Activated CD4-positive, alpha-beta T cell treated with anti-CD3 and anti-CD28 coated beads, Interleukin-2, Interleukin-6, amounts not matched to agents 100 ng/mL and 50 ng/mL, durations not matched to agents 16 hours and 8 hours (primary cell): Measurements from ENCODE around the gene FOXC2.
A peak's percentile ranks its signal among the peaks of the same experiment; 100 is the strongest.

Source experiments
- DNase-seq: peaks from one replicate; pipeline ENCODE4 v3.0.0-alpha.2; 2020

The FOXC2 gene

DNA sequence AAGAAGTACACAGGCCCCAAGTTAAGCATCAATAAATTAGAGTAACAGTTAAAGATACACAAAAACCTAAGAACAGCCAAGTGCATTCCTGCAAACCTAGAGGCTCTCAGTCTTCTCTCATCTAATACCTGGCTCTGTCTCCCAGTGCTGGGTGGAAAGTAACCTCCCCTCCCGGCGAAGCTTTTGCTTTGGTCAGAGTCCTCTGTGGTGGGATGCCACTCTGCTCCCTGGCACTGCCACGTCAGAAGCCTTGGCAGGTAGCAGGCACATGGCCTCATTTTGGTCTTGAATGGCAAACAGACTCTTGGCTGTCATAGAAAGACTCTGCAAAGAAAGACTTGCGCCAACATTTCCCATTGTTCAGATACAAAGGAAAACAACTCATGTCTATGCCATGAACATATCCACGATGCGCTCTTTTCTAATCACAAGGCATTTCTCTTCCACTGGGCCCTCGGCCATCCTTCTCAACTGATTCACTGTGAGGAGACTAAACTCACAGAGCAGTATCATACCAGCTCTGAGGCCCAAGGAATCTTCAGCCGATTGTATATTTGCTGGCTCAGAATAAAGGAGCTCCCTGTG, 32.8 kb upstream of the FOXC2 start:
- no peak for DNase-seq

DNA sequence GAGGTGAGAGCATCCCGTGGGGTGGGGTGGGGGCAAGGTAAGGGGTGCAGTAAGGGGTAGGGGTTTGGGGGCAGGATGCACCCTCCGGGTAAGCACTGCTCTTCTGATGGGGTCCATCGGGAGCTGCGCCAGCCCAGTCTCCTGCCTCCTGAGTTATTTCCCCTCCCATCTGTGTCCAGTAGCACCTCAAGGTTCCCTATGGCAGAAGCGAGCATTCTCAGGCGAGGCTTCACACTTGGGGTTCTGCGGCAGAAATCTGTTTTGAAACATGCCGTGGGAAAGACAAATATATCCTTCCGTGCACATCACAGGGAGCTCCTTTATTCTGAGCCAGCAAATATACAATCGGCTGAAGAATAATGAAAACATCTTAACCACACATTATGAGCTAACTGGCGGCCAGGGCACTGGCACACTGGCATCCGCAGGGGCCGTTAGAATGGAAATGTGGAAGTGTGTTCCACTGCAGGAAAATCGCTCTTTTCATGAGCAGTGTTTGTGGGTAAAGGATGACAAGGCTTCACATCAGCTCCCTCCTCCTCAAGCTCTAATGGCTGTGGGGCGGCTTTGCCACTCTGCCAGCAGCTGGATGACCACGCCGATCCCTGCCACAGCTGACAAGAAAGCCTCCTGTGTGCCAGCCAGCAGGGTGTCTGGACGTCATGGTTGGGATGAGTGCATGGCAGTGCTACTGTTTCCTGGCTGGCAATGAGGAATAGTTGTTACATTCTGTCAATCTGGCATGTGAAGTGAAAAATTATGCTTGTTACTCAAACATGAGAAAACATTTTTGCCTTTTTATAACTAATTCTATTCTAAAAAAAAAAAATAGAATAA, 31.6 kb upstream of the FOXC2 start:
- DNase-seq = no peak

DNA sequence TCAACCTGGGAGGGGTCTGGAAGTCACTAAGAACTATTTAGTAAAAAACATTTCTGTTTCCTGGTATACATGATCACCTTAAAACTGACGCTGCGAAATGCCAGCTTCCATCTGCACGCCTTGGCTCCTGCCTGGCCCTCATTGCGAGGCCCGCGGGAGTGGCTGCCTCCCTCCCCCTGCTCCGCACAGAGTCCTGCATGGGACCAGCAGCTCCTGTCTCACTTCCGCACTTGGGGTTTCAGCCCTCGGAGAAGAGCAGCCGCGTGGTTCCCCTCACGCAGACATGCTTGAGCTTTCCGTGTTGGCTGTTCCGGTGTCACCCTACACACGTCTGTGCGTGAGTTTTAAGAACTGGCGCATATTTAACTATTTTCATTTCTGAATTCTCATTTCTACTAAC, 30.0 kb upstream of the FOXC2 start:
- DNase-seq = no peak

DNA sequence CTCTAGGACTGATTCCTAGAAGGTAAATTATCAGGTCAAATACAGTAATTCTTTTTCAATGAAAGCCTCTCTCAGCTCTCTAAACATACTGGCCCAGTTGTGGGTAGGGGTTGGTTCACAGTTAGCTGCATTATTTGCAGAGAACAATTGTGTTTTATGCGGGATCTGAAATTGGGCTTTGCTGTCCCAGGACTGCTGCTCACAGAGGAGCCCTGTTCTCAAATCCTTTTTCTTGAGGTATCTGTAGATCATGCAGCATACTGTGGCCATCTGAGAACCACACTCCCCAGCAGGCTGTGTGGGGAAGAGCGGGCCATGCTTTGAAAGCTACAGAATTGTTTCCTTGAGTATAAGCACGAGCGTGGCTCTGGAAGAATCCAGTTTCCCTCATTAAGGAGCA, 29.1 kb upstream of the FOXC2 start:
- no peak for DNase-seq

DNA sequence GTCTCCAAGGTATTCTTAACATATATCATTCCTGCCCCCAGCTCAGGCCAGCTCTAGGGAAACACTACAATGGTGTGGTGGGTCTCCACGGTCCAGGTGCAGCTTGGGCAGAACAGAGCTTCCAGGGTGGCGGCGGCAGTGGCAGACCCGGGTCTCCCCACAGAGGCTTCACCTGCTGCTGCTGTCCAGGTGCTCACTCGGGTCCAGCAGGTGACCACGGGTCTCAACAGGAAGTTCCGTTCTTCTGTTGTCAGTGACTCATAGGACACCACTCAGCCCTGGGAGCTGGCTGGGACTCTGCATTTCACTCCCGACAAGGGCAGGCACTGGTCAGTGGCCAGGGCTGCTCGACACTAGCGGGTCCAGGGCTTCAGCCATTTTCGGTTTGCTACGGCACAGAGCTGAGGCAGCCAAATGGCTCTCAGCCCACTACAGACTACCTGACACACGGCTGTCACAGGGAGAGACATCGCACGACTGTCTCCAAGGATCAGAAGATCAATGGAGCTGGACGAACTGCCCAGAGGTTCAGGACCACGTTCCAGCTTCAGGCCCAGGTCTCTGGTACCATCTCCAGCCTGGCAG, 28.3 kb upstream of the FOXC2 start:
- no peak for DNase-seq

DNA sequence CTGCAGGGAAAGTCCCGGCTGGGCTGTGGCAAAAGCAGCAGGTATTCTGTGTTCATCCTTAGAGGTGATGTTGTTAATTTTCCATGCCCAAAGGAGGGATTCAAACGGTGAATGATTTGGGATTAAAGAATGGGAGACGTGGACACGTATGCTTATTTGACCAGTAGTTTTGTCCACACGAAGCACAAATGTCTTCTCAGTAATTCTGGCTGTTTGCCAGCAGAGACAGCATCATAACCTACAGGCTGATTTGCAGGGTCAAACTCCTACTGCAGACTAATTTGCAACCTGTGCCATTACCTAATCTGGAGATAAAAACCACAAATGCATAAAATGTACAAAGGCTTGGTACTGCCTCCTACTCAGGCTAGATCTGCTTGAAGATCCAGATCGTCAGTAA, 25.7 kb upstream of the FOXC2 start:
- DNase-seq = no peak

DNA sequence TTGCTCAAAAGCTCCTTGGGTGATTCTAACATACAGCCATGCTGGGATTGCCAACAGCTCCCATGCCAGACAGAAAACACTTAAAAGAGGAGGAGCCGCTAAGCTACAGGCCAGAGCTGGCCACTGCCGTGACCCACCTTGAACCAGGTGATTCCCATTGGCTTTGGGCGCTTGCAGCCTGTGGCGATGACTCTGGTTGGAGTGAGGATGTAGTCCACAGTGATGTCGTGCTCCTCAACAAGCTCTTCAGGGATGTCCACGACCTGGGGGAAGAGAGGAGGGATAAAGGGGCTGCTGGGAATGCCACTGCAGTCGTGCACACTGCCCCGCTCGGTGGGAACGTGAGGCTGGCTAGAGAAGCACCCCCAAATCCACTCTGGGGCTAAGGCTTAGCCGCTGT, 25.1 kb upstream of the FOXC2 start:
- no peak for DNase-seq

DNA sequence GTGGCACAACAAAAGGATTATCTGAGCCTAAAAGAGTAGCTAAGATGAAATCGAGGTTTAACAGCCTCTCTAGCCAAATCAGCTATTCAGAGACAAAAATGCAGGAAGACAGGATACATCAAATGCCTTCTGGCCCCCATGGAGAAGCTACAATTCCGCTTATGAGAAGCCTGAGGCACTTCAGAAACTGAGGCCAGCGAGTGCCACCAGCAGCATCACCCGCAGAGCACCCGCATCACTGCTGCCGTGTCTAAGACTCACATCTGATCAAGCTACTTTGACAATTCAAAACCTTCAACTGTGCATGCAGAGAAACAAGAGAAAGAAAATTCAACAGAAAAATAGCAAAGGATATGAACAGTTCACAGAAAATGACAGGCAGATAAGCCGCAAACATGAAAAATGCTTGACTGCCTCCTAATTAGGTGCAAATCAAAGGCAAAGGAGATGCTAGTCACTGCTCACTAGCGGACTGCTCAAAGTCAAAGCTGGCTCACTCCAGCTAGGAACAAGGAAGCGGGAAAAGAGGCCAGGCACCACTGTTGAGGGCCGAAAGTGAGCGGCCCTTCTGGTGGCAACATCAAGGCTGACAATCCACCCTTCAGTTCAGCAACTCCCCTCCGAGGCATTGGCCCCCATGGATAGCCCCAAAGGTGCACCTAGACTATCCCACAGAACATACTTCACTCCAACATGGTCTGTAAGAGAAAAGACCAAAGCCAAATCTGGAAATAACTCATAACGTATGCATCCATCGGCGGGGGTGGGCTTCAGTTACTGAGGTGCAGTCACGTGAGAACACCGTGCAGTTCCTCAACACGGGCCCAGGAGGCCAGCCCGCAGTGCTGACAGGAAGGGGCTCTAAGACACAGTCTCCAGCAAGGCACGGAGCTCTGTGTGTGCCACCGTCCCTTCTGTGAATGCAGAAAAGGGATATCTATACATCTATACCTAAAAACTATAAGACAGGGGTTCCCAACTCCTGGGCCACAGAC, 23.6 kb upstream of the FOXC2 start:
- no peak for DNase-seq

DNA sequence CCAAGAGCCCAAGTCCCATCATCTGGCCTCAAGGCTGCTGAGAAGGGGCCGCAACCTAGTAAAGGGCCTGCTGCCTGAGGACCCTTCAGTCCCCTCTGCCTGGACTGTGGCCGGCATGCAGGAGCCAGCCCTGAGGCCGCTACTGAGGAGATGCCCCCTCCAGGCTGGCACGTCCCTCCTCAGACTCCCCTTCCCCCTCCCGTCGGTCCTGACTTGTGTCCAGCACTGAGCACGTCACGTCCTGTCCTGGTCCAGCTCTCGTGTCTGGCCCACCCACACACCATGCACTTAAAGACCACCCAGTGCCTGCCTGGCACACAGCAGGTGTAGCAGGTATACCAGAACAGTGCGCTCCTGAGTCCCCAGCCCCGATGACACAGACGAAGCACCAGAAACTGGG, 21.1 kb upstream of the FOXC2 start:
- no peak for DNase-seq

DNA sequence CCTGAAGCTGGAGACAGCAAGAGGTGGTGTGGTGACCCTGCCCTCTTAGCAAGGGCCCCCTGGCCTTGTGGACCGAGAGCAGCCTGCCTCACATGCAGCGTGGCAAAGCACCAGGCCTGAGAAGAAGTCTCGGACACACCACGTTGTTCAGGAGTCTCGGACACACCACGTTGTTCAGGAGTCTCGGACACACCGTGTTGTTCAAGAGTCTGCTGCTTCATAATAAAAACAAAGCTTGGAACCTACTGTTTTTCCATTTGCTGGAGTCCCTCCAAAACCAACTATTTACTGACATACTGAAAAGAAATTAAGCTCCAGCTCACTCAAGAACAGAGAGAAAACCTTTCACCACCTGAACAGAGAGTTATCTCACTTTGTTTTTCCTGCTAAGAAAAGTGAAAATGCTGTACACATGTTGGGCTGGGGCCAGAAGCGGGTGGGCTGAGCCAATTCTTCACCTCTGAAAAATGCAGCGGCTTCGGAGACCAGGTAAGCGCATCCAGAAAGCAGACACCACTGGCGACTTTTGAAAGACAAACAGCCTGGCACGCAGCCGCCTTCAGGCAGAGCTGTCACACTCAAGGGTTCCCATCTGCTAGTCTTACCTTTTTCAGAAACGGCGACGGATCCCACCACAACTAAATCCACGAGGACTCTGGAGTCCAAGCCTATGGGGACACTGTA, 20.5 kb upstream of the FOXC2 start:
- no peak for DNase-seq

DNA sequence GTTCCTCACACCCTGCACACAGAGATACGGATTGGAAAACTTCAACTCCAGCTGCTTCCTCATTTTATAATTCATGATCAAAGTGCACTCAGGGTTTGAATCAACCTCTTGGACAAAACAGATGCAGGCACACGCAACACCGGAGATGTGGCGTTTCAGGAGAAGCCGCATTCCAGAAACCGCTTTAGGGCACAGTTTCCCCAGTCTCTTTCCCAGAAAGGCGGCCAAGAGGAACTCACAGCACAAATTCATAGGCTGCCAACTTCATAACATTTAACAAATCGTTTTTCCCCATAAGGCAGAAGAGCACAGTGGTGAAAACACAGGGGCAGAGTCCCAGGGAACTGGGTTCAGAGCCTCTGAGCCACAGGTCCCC, 20.0 kb upstream of the FOXC2 start:
- DNase-seq = no peak

DNA sequence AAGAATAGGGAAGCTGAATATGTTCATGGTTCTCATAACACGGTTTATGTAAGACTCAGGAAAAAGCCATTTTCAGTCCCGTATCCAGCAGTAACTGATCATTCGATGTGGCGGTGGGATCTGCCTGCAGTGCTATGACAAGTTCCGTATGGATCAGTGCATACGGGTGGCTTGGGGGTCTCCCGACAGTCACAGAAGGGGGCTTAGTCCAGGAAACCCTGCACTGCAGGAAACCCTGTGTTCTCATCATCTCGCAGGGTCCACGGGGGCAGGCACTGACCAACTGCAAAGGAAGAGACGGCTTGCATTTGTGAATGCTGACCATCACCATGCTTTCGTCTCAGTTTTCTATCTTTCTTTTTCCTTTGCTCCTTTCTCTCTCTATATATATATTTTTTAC, 19.3 kb upstream of the FOXC2 start:
- no peak for DNase-seq

DNA sequence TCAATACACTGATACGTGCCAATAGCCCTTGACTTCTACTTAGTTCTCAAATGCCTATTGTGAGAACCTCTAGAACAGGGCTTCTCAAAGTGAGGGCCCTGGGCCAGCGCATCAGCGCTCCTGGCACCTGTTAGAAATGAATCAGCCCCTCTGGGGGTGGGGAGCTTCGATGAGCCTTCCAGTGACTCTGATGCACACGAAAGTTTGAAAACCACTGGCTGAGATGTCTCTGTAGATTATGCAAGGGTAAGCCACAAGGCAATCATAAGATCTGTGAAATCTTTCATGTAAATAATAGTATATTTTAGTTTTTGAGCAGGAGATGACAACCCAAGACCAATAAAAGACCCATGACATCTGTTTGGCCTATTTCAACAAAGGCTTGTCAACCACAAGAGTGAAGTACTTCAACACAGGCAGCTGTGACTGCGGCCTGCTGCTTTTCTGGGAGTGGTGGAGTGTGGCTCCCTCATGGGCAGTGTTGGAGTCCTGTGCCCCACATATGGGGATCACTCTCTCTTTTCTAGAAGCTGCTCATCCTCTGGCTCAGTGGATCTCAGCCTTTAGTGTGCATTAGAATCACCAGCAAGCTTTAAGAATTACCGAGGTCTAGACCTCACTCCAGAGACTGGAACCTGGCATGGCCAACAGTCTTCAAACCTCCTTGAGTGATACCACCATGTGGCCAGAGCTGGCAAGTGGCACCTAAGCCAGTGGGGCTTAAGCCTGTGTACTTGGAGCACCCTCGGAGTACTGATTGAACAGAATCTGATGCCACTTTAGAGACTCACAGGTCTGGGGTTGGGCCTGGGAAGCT, 17.3 kb upstream of the FOXC2 start:
- DNase-seq = peak; percentile 64

DNA sequence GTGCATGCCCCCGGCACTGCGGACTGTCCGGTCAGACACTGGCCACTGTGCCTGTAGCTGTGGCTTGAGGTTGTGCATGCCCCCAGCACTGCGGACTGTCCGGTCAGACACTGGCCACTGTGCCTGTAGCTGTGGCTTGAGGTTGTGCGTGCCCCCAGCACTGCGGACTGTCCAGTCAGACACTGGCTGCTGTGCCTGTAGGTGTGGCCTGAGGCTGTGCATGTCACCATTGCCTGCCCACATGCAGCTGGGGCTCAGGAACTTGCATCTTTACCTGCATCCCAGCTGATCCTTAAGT, 16.8 kb upstream of the FOXC2 start:
- DNase-seq = no peak

DNA sequence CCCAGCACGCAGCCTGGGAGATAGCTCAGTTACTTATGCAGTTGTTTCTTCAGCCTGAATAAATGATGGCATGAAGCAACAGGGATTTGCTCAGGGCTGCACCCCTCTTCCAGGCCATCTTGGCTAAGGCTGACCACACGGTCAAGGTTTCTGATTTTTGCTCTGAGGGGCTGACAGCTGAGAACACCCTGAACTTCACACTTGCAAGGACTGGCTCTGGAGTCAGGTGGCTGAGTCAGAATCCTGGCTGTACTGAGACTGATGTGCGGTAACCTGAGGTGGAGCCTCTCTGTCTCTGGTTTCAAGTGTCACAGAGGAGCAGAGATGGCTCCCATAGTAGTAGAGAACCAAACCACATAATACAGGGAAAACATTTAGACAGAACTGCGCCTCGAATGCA, 16.3 kb upstream of the FOXC2 start:
- DNase-seq = no peak

DNA sequence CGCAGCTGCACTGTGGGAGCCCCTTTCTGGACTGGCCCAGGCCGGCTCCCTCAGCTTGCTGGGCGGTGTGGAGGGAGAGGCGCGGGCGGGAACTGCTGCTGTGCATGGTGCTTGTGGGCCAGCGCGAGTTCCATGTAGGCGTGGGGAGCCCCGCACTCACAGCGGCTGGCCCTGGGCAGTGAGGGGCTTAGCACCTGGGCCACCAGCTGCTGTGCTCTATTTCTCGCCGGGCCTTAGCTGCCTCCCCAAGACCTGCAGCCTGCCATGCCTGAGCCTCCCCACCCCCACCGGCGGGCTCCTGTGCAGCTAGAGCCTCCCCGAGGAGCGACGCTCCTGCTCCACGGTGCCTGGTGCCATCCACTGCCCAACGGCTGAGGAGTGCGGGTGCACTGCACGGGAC, 13.3 kb upstream of the FOXC2 start:
- no peak for DNase-seq

DNA sequence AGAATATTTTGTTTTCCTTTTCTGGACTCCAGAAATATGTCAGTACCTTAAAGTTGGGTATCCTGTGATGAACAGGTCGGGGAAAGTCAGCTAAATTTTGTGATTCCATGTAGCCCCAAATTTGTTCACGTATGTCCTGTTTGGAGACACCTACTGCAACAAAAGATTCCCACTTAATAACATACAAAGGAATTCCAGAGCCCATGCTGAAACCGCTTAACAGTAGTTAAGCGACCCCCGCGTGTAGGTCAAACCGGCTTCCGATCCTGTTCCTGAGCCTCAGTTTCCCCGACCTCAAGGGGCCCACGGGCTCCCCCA, 12.1 kb upstream of the FOXC2 start:
- DNase-seq = no peak

DNA sequence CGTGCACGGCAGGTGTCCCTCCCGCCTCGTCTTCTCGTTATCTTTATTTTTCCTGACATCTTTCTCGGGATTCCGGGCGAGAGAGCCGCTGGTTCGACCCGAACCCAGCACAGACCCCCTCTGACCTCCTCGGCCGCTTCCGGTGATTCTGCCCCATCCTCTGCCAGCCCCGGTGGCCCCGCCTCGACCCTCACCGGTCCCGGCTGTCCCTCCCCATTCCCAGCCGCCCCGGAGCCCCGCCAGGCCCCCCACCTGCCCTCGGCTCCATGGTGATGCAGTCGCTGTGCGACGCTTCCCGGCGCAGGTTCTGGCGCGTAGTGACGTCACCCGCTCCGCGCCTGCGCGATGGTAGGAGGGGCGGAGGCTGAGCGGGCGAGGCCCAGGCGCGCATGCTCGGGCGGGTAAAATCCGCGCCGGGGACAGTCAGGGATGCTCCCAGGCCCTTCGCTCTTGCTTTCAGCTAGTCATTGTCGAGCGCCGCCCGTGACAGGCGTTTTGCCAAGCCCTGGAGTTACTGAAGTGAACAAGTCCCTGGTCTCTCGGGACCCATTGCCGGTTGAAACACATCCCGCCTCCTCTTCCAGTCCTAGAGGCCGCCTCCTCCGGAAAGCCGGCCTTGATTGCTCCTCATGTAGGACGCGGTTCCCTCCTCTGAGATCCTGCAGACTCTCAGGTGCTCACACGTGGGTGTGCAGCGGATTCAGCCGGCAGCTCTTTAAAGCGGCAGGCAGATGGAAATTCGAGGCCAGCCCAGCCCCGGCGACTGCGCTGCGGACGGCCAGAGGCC, 11.5 kb upstream of the FOXC2 start, which contains the start of gene MTHFSD:
Gene MTHFSD (minus strand): TSS at position 319 of the 787 bp plus-strand sequence. CDS start 51 bp downstream, at position 268.
- DNase-seq = peak; percentile 97

DNA sequence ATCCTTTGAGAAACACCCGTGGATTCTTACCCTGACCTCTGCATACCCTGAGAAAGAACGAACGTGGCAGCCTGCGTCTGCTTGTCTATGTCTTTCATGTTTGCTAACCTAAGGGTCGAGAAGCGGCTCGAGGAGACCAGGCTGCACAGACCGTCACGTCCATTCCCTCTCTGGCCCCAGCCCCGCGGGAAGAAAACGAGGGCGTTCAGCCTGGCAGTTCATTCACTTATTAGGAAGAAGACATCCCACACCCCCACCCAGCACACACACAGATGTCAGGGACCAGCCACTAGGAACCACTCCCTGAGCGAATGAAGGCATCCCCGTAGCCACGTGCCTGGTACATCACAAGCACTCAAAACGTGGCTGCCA, 10.9 kb upstream of the FOXC2 start:
- DNase-seq = no peak

DNA sequence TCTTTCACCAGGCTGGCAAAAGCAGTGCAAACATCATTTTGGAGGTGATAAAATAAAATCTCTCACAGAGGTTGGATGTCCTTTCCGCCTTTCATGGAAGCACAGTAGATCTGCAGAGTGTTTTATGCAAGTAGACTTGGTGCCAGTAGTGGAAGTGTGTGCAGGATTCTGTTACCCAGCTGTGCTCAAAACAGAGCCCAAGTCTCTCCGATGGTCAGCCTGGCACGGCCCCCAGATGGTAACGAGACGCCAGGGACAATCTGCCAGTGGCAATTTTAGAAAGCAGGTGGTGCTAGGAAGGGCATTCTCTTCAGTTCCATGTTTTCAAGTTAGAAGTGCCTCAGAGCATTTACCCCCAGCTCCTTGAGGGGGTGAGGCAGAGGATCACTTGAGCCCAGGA, 10.1 kb upstream of the FOXC2 start:
- DNase-seq = no peak

DNA sequence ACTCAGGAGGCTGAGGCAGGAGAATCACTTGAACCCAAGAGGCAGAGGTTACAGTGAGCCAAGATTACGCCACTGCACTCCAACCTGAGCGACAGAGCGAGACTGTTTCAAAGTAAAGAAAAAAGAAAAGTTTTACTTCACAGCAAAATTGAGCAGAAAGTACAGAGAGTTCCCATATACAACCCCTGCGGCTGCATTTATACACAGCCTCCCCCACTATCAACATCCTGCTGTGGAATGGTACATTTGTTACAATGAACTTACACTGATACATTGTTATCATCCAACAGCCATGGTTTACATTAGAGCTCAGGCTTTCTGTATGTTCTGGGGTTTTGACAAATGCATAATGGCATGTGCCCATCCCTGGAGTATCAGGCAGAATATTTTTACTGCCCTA, 9.0 kb upstream of the FOXC2 start:
- no peak for DNase-seq
